HEK293 (cell line): Measurements from ENCODE around the gene SYT13.
"Not testable (repeated sequence)": the region's sequence is repeated elsewhere in the genome, so short reads cannot be mapped to it uniquely, and the experiment has no call there.

Experiments
- CTCF ChIA-PET: fragments of 350-600 bp; formaldehyde crosslinking; extraction: SDS; loops from one replicate; lab custom pipeline; 2021; ENCODE audit warnings: antibody characterized with exemption; lab: Yijun Ruan, JAX
- POLR2A ChIA-PET: fragments of 300-600 bp; formaldehyde crosslinking; extraction: SDS; loops from one replicate; lab custom pipeline; 2020; ENCODE audit warnings: antibody characterized with exemption, inconsistent platforms; lab: Yijun Ruan, JAX
- H3K27ac ChIP-seq: fragments of 200-500 bp; sonication (Bioruptor generic); 2 replicates; pipeline ENCODE4 v1.5.1; 2014; ENCODE audit warnings: low read depth, low read length, control low read depth, inconsistent platforms; ENCODE audit errors: extremely low read depth
- H3K36me3 ChIP-seq, 2 experiments: fragments of 200-500 bp in 1 of 2; sonication (Bioruptor generic) in 1 of 2; 1 replicate in 1 of 2; 2 replicates in 1 of 2; pipeline ENCODE4 v1.5.1; 2014 to 2017; ENCODE audit warnings: inconsistent platforms in 2 of 2, low read length in 2 of 2; ENCODE audit not compliant: control insufficient read depth in 2 of 2, insufficient read depth in 1 of 2
- H3K4me1 ChIP-seq: fragments of 200-500 bp; sonication (Bioruptor generic); 2 replicates; pipeline ENCODE4 v1.5.1; 2014; ENCODE audit warnings: mild to moderate bottlenecking, low read length, inconsistent platforms; ENCODE audit not compliant: control insufficient read depth, insufficient read depth
- H3K4me3 ChIP-seq: 2 replicates; pipeline ENCODE4 v1.5.1; 2011; ENCODE audit warnings: low read depth, mild to moderate bottlenecking, control low read depth, low read length, moderate library complexity
- H3K9me3 ChIP-seq: fragments of 200-500 bp; sonication (Bioruptor generic); 2 replicates; pipeline ENCODE4 v1.5.1; 2014; ENCODE audit warnings: low read depth, low read length, inconsistent platforms; ENCODE audit not compliant: control insufficient read depth, insufficient read depth
- HOXC10 ChIP-seq: sonication (generic); formaldehyde crosslinking; IDR thresholded peaks from 2 replicates; pipeline ENCODE4 v1.8.1; 2023; ENCODE audit warnings: mild to moderate bottlenecking, missing genetic modification reagents
- KLF8 ChIP-seq: fragments of 450-650 bp; formaldehyde crosslinking; IDR thresholded peaks from 2 replicates; pipeline ENCODE4 v1.5.1; 2016; ENCODE audit warnings: missing biosample characterization, missing genetic modification characterization
- OSR2 ChIP-seq: fragments of 450-650 bp; formaldehyde crosslinking; IDR thresholded peaks from 2 replicates; pipeline ENCODE4 v1.5.1; 2016; ENCODE audit warnings: missing biosample characterization, missing genetic modification characterization
- SP2 ChIP-seq: fragments of 450-650 bp; formaldehyde crosslinking; IDR thresholded peaks from 2 replicates; pipeline ENCODE4 v1.5.1; 2016; ENCODE audit warnings: missing biosample characterization, missing genetic modification characterization
- YY2 ChIP-seq: fragments of 450-650 bp; formaldehyde crosslinking; IDR thresholded peaks from 2 replicates; pipeline ENCODE4 v1.5.1; 2016; ENCODE audit warnings: missing biosample characterization, missing genetic modification characterization
- ZBTB10 ChIP-seq: fragments of 450-650 bp; formaldehyde crosslinking; IDR thresholded peaks from 2 replicates; pipeline ENCODE4 v1.5.1; 2016; ENCODE audit warnings: missing biosample characterization, missing genetic modification characterization
- ZBTB20 ChIP-seq: fragments of 450-650 bp; formaldehyde crosslinking; IDR thresholded peaks from 2 replicates; pipeline ENCODE4 v1.5.1; 2016; ENCODE audit warnings: missing biosample characterization, missing genetic modification characterization
- ZBTB8A ChIP-seq: fragments of 450-650 bp; formaldehyde crosslinking; IDR thresholded peaks from 2 replicates; pipeline ENCODE4 v1.5.1; 2016; ENCODE audit warnings: missing biosample characterization, missing genetic modification characterization
- ZFP41 ChIP-seq: fragments of 450-650 bp; formaldehyde crosslinking; IDR thresholded peaks from 2 replicates; pipeline ENCODE4 v1.5.1; 2016; ENCODE audit warnings: missing biosample characterization, missing genetic modification characterization, borderline replicate concordance
- ZNF121 ChIP-seq: fragments of 450-650 bp; formaldehyde crosslinking; IDR thresholded peaks from 2 replicates; pipeline ENCODE4 v1.5.1; 2016; ENCODE audit warnings: missing biosample characterization, missing genetic modification characterization
- ZNF19 ChIP-seq: fragments of 450-650 bp; formaldehyde crosslinking; IDR thresholded peaks from 2 replicates; pipeline ENCODE4; 2016; ENCODE audit warnings: missing biosample characterization, missing genetic modification characterization, low read depth
- ZNF221 ChIP-seq: fragments of 450-650 bp; formaldehyde crosslinking; IDR thresholded peaks from 2 replicates; pipeline ENCODE4 v1.5.1; 2017; ENCODE audit warnings: missing biosample characterization, missing genetic modification characterization, borderline replicate concordance
- ZNF292 ChIP-seq: fragments of 450-650 bp; formaldehyde crosslinking; IDR thresholded peaks from 2 replicates; pipeline ENCODE4 v1.5.1; 2016; ENCODE audit warnings: low read depth, missing biosample characterization, missing genetic modification characterization, borderline replicate concordance
- ZNF654 ChIP-seq: fragments of 450-650 bp; formaldehyde crosslinking; IDR thresholded peaks from 2 replicates; pipeline ENCODE4 v1.5.1; 2016; ENCODE audit warnings: low read depth, missing biosample characterization, missing genetic modification characterization
- ZNF707 ChIP-seq: fragments of 450-650 bp; formaldehyde crosslinking; IDR thresholded peaks from 2 replicates; pipeline ENCODE4 v1.5.1; 2016; ENCODE audit warnings: missing biosample characterization, missing genetic modification characterization
- ZNF776 ChIP-seq: fragments of 450-650 bp; formaldehyde crosslinking; IDR thresholded peaks from 2 replicates; pipeline ENCODE4 v1.5.0; 2017; ENCODE audit warnings: missing biosample characterization, missing genetic modification characterization, borderline replicate concordance
- TF ChIP-seq, protein P1 (sequence below): fragments of 450-650 bp; formaldehyde crosslinking; IDR thresholded peaks from 2 replicates; pipeline ENCODE4 v1.5.1; 2017; ENCODE audit warnings: missing biosample characterization, mild to moderate bottlenecking, missing genetic modification characterization, moderate library complexity
- TF ChIP-seq, protein P2 (sequence below): fragments of 450-650 bp; formaldehyde crosslinking; IDR thresholded peaks from 2 replicates; pipeline ENCODE4 v1.5.1; 2016; ENCODE audit warnings: missing biosample characterization, missing genetic modification characterization

Gene SYT13

DNA sequence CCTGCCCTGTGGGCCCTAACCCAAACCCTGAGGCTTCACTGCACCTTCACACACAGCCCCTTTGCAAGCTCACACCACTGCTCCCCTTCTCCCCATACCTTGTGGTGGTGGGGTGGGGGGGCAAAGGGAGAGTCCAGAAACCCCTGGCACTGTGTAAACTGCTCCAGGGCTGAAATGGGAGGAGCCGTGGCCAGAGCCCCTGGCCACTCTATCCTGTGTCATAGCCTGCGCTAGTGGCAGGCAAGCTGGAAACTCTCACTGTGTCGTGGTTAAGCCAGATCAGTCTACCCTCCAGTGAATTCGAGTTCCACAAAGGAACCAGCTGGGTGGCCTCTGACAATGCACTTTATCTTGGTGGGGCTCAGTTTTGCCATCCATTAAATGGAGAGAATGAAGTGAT lies 8.4 kb upstream of the SYT13 start (continued):
- TF ChIP-seq ZNF221 (tag by site-specific recombination) (no peak), ZNF19 (tag by site-specific recombination) (no peak), ZBTB20 (tag by site-specific recombination) (no peak), OSR2 (tag by site-specific recombination) (no peak), ZNF292 (tag by site-specific recombination) (no peak), ZNF707 (tag by site-specific recombination) (no peak), HOXC10 (CRISPR knock-in tag) (no peak), KLF8 (tag by site-specific recombination) (no peak), ZNF776 (tag by site-specific recombination) (no peak), YY2 (no peak), ZBTB8A (tag by site-specific recombination) (no peak), ZBTB10 (tag by site-specific recombination) (no peak)
- TF ChIP-seq, protein P1, sequence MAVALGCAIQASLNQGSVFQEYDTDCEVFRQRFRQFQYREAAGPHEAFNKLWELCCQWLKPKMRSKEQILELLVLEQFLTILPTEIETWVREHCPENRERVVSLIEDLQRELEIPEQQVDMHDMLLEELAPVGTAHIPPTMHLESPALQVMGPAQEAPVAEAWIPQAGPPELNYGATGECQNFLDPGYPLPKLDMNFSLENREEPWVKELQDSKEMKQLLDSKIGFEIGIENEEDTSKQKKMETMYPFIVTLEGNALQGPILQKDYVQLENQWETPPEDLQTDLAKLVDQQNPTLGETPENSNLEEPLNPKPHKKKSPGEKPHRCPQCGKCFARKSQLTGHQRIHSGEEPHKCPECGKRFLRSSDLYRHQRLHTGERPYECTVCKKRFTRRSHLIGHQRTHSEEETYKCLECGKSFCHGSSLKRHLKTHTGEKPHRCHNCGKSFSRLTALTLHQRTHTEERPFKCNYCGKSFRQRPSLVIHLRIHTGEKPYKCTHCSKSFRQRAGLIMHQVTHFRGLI (tag by site-specific recombination): no peak
- TF ChIP-seq, all 188 proteins: peak for 0

DNA sequence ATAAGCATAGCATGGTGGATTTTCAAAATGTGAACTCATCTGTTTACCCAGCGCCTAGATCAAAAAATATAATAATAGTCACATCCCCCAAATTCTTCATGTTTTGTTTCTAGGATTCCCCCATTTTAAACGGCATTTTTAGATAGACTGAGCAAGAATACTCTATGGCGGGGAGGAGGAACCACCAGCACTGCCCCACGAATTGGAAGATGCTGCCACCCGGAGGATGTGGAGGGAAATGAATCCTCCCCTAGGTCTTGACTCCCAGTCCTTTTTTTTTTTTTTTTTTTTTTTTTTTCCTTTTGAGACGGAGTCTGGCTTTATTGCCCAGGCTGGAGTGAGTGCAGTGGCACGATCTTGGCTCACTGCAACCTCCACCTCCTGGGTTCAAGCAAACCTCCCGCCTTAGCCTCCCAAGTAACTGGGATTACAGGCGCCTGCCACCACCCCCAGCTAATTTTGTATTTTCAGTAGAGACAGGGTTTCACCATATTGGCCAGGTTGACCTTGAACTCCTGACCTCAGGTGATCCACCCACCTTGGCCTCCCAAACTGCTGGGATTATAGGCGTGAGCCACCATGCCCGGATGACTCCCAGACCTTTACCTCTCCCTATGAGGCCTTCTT lies 7.5 kb upstream of the SYT13 start:
- H3K4me1 ChIP-seq, H3K27ac ChIP-seq, H3K9me3 ChIP-seq, H3K4me3 ChIP-seq, H3K36me3 ChIP-seq: not testable (repeated sequence)
- TF ChIP-seq ZNF654 (peak; percentile 63), ZNF121 (tag by site-specific recombination) (0 out of 2 replicates have a peak, but pooled peaks have one; percentile 32)
- TF ChIP-seq, protein P2, sequence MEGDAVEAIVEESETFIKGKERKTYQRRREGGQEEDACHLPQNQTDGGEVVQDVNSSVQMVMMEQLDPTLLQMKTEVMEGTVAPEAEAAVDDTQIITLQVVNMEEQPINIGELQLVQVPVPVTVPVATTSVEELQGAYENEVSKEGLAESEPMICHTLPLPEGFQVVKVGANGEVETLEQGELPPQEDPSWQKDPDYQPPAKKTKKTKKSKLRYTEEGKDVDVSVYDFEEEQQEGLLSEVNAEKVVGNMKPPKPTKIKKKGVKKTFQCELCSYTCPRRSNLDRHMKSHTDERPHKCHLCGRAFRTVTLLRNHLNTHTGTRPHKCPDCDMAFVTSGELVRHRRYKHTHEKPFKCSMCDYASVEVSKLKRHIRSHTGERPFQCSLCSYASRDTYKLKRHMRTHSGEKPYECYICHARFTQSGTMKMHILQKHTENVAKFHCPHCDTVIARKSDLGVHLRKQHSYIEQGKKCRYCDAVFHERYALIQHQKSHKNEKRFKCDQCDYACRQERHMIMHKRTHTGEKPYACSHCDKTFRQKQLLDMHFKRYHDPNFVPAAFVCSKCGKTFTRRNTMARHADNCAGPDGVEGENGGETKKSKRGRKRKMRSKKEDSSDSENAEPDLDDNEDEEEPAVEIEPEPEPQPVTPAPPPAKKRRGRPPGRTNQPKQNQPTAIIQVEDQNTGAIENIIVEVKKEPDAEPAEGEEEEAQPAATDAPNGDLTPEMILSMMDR (tag by site-specific recombination): peak; percentile 58; the same call in 1 of the 2 replicates
- ChIA-PET CTCF (interaction anchor here (0.6 to 3.9 kb wide), 7 partner anchors 41 to 1129 kb away, joined by 3 to 39 read pairs (median 3); no protein-coding TSS in a partner anchor), POLR2A (interaction anchor here (0.7 kb wide), 1 partner anchor 113 kb away, joined by 3 read pairs; no protein-coding TSS in a partner anchor)

GRCh38 chr11:45290586-45290985 lies 4.4 kb upstream of the SYT13 start:
- no peaks in the 10 kb centered on the region for H3K9me3 ChIP-seq
- H3K4me1 ChIP-seq: no peaks in the 10 kb centered on the region
- POLR2A ChIA-PET: interaction anchor here (0.9 kb wide), 1 partner anchor 66 kb away, joined by 3 read pairs; no protein-coding TSS in a partner anchor
- CTCF ChIA-PET: interaction anchor here (0.6 to 7.3 kb wide), 6 partner anchors 38 to 216 kb away, joined by 3 to 77 read pairs (median 5); no protein-coding TSS in a partner anchor
- TF ChIP-seq SP2 (tag by site-specific recombination): no peak
- no peak for TF ChIP-seq ZFP41
- no peaks in the 10 kb centered on the region for H3K36me3 ChIP-seq
- no peak overlapping the region for H3K4me3 ChIP-seq
- H3K27ac ChIP-seq: no peak overlapping the region
